ENCODE data around the gene ROPN1B.
"Not testable (repeated sequence)": the region's sequence is repeated elsewhere in the genome, so short reads cannot be mapped to it uniquely, and the experiment has no call there.

Gene ROPN1B

DNA sequence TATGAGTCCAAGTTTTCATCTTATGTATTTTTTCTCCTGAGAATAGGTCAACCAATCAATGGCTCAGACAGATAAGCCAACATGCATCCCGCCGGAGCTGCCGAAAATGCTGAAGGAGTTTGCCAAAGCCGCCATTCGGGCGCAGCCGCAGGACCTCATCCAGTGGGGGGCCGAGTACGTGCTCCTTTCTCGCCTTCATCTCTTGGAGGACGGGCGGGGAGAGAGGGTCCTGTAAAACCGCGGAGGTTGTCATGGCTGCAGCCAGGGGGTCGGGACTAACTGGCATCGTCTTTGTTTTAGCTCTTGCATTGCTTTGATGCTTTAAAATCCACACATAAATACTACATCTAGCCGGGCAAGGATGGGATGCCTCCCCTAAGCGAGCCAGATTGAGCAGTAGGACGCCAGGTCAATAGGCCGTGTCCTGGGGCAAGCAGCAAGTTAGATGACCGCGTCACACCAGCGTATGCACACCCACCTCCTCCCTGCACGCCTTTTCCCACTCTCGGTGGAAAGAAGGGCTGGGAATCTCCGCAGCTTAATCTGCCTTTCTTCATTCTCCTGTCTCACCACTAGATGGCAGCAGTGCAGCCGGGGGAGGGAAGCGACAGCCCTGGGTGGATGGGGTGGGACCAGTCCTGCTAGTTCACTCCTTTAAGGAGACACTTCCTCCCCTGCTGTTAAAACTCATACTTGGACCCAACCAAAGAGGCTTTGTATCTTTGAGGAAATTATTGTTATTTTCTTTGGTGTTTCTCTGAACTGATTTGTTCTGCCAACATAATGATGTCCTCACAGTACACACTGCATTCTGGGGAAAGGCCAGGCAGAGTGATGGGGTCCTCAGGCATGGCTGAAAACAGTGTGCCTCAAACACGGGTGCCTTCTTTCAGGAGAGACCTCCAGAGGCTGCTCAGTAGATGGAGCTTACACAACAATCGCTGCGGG, 3.3 kb downstream of the ROPN1B start:
- not testable (repeated sequence) for H3K9me3 Mint-ChIP-seq; H3K4me1 Mint-ChIP-seq (ENCODE audit: low read depth); H3K36me3 Mint-ChIP-seq (ENCODE audit: low read depth); H3K27ac Mint-ChIP-seq
- peak overlapping the region; percentile 20 for H3K4me3 Mint-ChIP-seq
- peaks cover 24% of the 10 kb centered on the region for H3K27me3 Mint-ChIP-seq

- H3K27me3 Mint-ChIP-seq = peaks cover 16% of the 10 kb centered on the region
- not testable (repeated sequence) for H3K27ac Mint-ChIP-seq; H3K9me3 Mint-ChIP-seq; H3K36me3 Mint-ChIP-seq (ENCODE audit: low read depth); H3K4me3 Mint-ChIP-seq; H3K4me1 Mint-ChIP-seq (ENCODE audit: low read depth)
Measured at GRCh38 chr3:125975245-125976002, 6.4 kb downstream of the ROPN1B start.

GRCh38 chr3:125976003-125976390, 7.0 kb downstream of the ROPN1B start:
- peaks cover 13% of the 10 kb centered on the region for H3K27me3 Mint-ChIP-seq
- not testable (repeated sequence) for H3K4me3 Mint-ChIP-seq; H3K4me1 Mint-ChIP-seq (ENCODE audit: low read depth); H3K27ac Mint-ChIP-seq; H3K9me3 Mint-ChIP-seq; H3K36me3 Mint-ChIP-seq (ENCODE audit: low read depth)

DNA sequence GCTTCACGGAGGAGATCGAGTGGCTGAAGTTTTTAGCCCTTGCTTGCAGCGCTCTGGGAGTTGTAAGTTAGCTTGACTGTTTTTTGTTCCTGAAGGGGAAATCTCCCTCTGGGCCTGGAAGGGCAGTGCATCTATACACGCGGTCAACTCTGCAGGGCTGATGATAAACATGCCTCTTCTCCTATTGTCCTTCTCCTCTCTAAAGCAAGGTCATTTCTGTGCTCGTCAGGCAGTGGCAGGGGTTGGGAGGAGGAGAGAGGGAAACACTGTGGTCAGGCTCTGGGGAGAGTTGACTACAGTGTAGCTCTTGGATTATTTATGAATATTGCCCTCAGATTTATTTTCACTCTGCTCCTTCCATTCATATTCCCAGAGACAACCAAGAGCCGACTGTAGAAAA, 8.1 kb downstream of the ROPN1B start:
- not testable (repeated sequence) for H3K27me3 Mint-ChIP-seq; H3K27ac Mint-ChIP-seq; H3K9me3 Mint-ChIP-seq; H3K36me3 Mint-ChIP-seq (ENCODE audit: low read depth); H3K4me1 Mint-ChIP-seq (ENCODE audit: low read depth); H3K4me3 Mint-ChIP-seq

GRCh38 chr3:125984951-125985350, 16.0 kb downstream of the ROPN1B start:
- peaks cover 11% of the 10 kb centered on the region for H3K27me3 Mint-ChIP-seq
- not testable (repeated sequence) for H3K27ac Mint-ChIP-seq; H3K36me3 Mint-ChIP-seq (ENCODE audit: low read depth); H3K9me3 Mint-ChIP-seq; H3K4me3 Mint-ChIP-seq; H3K4me1 Mint-ChIP-seq (ENCODE audit: low read depth)

GRCh38 chr3:125990253-125990970, 21.4 kb downstream of the ROPN1B start:
- Mint-ChIP-seq H3K4me3 (peak overlapping the region; percentile 95), H3K27ac (peak overlapping the region; percentile 93), H3K36me3 (ENCODE audit: low read depth) (peaks cover 5% of the 10 kb centered on the region), H3K9me3 (no peaks in the 10 kb centered on the region), H3K4me1 (ENCODE audit: low read depth) (peaks cover 6% of the 10 kb centered on the region), H3K27me3 (peaks cover 12% of the 10 kb centered on the region)

- not testable (repeated sequence) for H3K4me3 Mint-ChIP-seq; H3K4me1 Mint-ChIP-seq (ENCODE audit: low read depth); H3K27me3 Mint-ChIP-seq
Measured at GRCh38 chr3:125996751-125997150, 27.8 kb downstream of the ROPN1B start.

GRCh38 chr3:126002189-126002588, 33.2 kb downstream of the ROPN1B start:
- Mint-ChIP-seq H3K36me3 (ENCODE audit: low read depth) (peaks cover 8% of the 10 kb centered on the region), H3K27me3 (no peaks in the 10 kb centered on the region), H3K9me3 (peaks cover 3% of the 10 kb centered on the region), H3K27ac (no peak overlapping the region), H3K4me1 (ENCODE audit: low read depth) (no peaks in the 10 kb centered on the region), H3K4me3 (no peak overlapping the region)

More at GRCh38 chr3:125996751-125997150, 27.8 kb downstream of the ROPN1B start:
- H3K27ac Mint-ChIP-seq; H3K9me3 Mint-ChIP-seq; H3K36me3 Mint-ChIP-seq (ENCODE audit: low read depth): not testable (repeated sequence)

- peaks cover 1% of the 10 kb centered on the region for H3K9me3 Mint-ChIP-seq
- H3K4me1 Mint-ChIP-seq (ENCODE audit: low read depth) = no peaks in the 10 kb centered on the region
- no peak overlapping the region for H3K27ac Mint-ChIP-seq
- no peaks in the 10 kb centered on the region for H3K27me3 Mint-ChIP-seq
- peaks cover 21% of the 10 kb centered on the region for H3K36me3 Mint-ChIP-seq (ENCODE audit: low read depth)
- no peak overlapping the region for H3K4me3 Mint-ChIP-seq
Measured at GRCh38 chr3:126003447-126004190, 34.6 kb downstream of the ROPN1B start.

DNA sequence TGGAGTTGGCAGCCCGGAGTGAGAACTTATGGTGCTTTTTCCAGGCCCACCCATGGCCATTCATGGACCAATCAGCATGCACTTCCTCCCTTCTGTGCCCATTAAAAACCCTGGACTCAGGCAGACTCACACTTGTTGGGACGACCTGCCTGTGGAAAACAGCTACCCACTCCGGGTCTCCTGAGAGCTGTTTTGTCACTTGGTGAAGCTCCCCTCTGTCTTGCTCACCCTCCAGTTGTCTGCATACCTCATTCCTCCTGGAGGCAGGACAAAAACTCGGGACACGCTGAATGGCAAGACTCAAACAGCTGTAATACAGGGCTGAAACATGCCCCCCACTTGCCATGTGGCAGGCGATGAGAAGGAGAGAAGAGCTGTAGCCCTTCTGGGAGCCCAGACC, 35.2 kb downstream of the ROPN1B start:
- Mint-ChIP-seq H3K27ac (no peak overlapping the region), H3K9me3 (no peaks in the 10 kb centered on the region), H3K36me3 (ENCODE audit: low read depth) (peaks cover 26% of the 10 kb centered on the region), H3K27me3 (no peaks in the 10 kb centered on the region), H3K4me1 (ENCODE audit: low read depth) (no peaks in the 10 kb centered on the region), H3K4me3 (no peak overlapping the region)

DNA sequence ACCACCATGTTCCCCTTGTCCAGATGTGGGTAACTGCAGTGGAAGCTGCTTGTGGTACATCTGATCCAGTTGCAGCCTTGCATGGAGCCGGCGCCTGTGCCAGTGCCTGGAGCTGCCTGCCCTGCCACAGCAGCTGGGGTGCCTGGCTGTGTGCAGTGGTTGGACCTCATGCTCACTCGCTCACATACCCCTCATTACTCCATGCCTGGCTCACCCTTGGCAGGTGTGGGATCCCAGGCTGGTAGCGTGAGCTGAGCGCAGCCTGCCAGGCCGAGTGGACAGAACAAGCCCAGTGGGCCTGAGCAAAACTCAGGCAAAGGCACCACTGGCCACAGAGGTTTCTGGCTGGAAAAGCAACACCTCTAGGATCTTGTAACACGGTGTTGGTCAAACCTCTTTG, 35.7 kb downstream of the ROPN1B start:
- Mint-ChIP-seq H3K9me3 (no peaks in the 10 kb centered on the region), H3K36me3 (ENCODE audit: low read depth) (peaks cover 30% of the 10 kb centered on the region), H3K27ac (no peak overlapping the region), H3K4me3 (no peak overlapping the region), H3K27me3 (no peaks in the 10 kb centered on the region), H3K4me1 (ENCODE audit: low read depth) (no peaks in the 10 kb centered on the region)

DNA sequence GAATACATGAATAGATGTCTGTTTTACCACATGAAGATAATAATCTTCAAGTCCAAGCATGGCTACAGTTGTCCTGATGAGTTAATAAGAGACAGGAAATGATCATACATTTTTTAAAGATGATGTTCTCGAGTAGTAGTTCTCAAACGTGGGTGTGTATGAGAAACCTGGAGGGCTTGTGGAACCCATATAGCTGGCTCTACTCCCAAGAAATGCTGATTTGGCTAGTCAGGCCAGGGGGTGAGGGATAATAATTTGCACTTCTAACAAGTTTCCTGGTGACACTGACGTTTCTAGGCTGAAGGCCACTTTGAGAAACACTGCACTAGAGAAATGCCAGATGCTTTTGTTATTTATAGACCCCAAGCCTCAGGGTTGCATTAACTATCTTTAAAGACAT, 37.0 kb downstream of the ROPN1B start:
- H3K27me3 Mint-ChIP-seq = no peaks in the 10 kb centered on the region
- peaks cover 36% of the 10 kb centered on the region for H3K36me3 Mint-ChIP-seq (ENCODE audit: low read depth)
- no peak overlapping the region for H3K27ac Mint-ChIP-seq
- H3K4me1 Mint-ChIP-seq (ENCODE audit: low read depth) = no peaks in the 10 kb centered on the region
- no peaks in the 10 kb centered on the region for H3K9me3 Mint-ChIP-seq
- H3K4me3 Mint-ChIP-seq = no peak overlapping the region

DNA sequence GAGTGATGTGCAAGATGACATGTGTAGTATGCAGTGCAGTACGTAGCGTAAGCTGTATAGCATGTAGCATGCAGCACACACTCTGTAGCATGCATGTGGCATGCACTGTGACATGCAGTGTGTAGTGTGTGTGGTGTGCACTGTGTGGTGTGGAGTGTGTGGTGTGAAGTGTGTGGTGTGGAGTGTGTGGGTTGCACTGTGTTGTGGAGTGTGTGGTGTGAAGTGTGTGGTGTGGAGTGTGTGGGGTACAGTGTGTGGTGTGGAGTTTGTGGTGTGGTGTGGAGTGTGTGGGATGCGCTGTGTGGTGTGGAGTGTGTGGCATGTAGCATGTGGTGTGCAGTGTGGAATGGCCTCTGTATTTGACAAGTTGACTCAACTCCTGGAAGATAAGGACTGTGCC, 39.2 kb downstream of the ROPN1B start:
- no peak overlapping the region for H3K27ac Mint-ChIP-seq
- no peaks in the 10 kb centered on the region for H3K27me3 Mint-ChIP-seq
- no peaks in the 10 kb centered on the region for H3K4me1 Mint-ChIP-seq (ENCODE audit: low read depth)
- H3K4me3 Mint-ChIP-seq = no peak overlapping the region
- H3K36me3 Mint-ChIP-seq (ENCODE audit: low read depth) = peaks cover 59% of the 10 kb centered on the region
- H3K9me3 Mint-ChIP-seq = no peaks in the 10 kb centered on the region

GRCh38 chr3:126009181-126009580, 40.2 kb downstream of the ROPN1B start:
- no peaks in the 10 kb centered on the region for H3K9me3 Mint-ChIP-seq
- no peak overlapping the region for H3K4me3 Mint-ChIP-seq
- H3K36me3 Mint-ChIP-seq (ENCODE audit: low read depth) = peaks cover 66% of the 10 kb centered on the region
- no peaks in the 10 kb centered on the region for H3K27me3 Mint-ChIP-seq
- H3K27ac Mint-ChIP-seq = no peak overlapping the region
- no peaks in the 10 kb centered on the region for H3K4me1 Mint-ChIP-seq (ENCODE audit: low read depth)
